ENCODE measurements around the gene ERCC6L2.

DNA sequence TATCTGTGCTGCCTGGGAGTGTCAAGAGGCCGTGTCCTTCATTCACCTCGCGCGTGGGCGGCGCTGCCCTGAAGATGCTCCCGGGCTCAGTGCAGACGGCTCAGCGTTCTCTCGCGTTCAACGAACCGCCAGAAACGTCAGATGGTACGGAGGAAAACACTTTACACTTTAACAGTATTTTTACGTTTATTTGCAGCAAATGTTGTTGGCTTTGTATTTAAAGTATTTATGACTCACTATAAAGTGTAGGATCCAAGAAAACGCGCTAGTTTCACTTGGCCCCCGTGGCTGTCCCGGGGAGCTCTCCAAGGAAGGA, 544 bp upstream of the ERCC6L2 start:
- TF ChIP-seq, protein P1, sequence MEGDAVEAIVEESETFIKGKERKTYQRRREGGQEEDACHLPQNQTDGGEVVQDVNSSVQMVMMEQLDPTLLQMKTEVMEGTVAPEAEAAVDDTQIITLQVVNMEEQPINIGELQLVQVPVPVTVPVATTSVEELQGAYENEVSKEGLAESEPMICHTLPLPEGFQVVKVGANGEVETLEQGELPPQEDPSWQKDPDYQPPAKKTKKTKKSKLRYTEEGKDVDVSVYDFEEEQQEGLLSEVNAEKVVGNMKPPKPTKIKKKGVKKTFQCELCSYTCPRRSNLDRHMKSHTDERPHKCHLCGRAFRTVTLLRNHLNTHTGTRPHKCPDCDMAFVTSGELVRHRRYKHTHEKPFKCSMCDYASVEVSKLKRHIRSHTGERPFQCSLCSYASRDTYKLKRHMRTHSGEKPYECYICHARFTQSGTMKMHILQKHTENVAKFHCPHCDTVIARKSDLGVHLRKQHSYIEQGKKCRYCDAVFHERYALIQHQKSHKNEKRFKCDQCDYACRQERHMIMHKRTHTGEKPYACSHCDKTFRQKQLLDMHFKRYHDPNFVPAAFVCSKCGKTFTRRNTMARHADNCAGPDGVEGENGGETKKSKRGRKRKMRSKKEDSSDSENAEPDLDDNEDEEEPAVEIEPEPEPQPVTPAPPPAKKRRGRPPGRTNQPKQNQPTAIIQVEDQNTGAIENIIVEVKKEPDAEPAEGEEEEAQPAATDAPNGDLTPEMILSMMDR (IDR thresholded peaks at IDR 0.05; ENCODE audit: control extremely low read depth in 1 of 3, insufficient read depth in 1 of 3, low read depth in 1 of 3, low read length in 3 of 3), result no peak
- TF ChIP-seq SRF (IDR thresholded peaks at IDR 0.05; ENCODE audit: low read depth, low read length), result no peak
- no peak for TF ChIP-seq EGR1 (IDR thresholded peaks at IDR 0.05; ENCODE audit: borderline replicate concordance, low read depth, low read length)
- no peak for TF ChIP-seq TAF1 (IDR thresholded peaks at IDR 0.05; ENCODE audit: low read depth, low read length)
- no peak for TF ChIP-seq BRCA1 (IDR thresholded peaks at IDR 0.05; ENCODE audit: low read depth, low read length)
- TF ChIP-seq JUN (IDR thresholded peaks at IDR 0.05; ENCODE audit: low read depth, low read length), result no peak
- TF ChIP-seq POLR2A (IDR thresholded peaks at IDR 0.05; ENCODE audit: control extremely low read depth in 1 of 2, low read depth in 2 of 2, low read length in 2 of 2), result no peak
- TF ChIP-seq JUND (IDR thresholded peaks at IDR 0.05; ENCODE audit: low read length), result no peak
